Natural killer cell (primary cell): Measurements from ENCODE around the gene TXNRD1. TPM values are rescaled to one million over a fixed set of nuclear protein-coding genes. Genes with fewer than 3 reads are reported as not detected.
"Not testable (repeated sequence)": the region's sequence is repeated elsewhere in the genome, so short reads cannot be mapped to it uniquely, and the experiment has no call there.

Source experiments
- ATAC-seq, 3 donors: fragments of 150-1000 bp in 2 of 3; fragments of 200-7000 bp in 1 of 3; cut with Tn5 transposase; 1 replicate in 1 of 3; 2 replicates in 2 of 3; pipeline ENCODE4 v1.10.0; 2021; ENCODE audit warnings: mild to moderate bottlenecking in 2 of 3, moderate library complexity in 2 of 3
- DNase-seq, 2 donors: peaks; one replicate each; pipeline versions ENCODE4 v3.0.0 to v3.0.0-alpha.2; 2013 to 2021; ENCODE audit warnings: mixed read lengths in 1 of 2
- H3K27ac ChIP-seq: one replicate; pipeline ENCODE4 v1.5.1; 2013; ENCODE audit warnings: mild to moderate bottlenecking, low read length
- H3K27me3 ChIP-seq: one replicate; pipeline ENCODE4 v1.6.1; 2013; ENCODE audit warnings: low read length; ENCODE audit not compliant: control insufficient read depth, insufficient read depth
- H3K36me3 ChIP-seq: one replicate; pipeline ENCODE4 v1.6.1; 2013; ENCODE audit warnings: low read length; ENCODE audit not compliant: control insufficient read depth, insufficient read depth
- H3K4me1 ChIP-seq: one replicate; pipeline ENCODE4 v1.6.1; 2013; ENCODE audit warnings: low read length; ENCODE audit not compliant: control insufficient read depth, insufficient read depth
- H3K4me3 ChIP-seq: one replicate; pipeline ENCODE4 v1.5.1; 2013; ENCODE audit warnings: low read length
- H3K9me3 ChIP-seq: one replicate; pipeline ENCODE4 v1.6.1; 2013; ENCODE audit warnings: low read length; ENCODE audit not compliant: control insufficient read depth, insufficient read depth
- H3K27ac Mint-ChIP-seq, 2 donors: one replicate each; pipeline ENCODE4 v1.8.0; 2022; ENCODE audit warnings: mild to moderate bottlenecking in 2 of 2, mixed read lengths in 2 of 2, moderate library complexity in 1 of 2
- H3K27me3 Mint-ChIP-seq, 2 donors: one replicate each; pipeline ENCODE4 v1.8.0; 2022; ENCODE audit warnings: low read depth in 2 of 2, mixed read lengths in 2 of 2
- H3K36me3 Mint-ChIP-seq: one replicate; pipeline ENCODE4 v1.8.0; 2022; ENCODE audit warnings: mixed read lengths
- H3K4me1 Mint-ChIP-seq, 2 donors: one replicate each; pipeline ENCODE4 v1.8.0; 2022; ENCODE audit warnings: mixed read lengths in 2 of 2
- H3K4me3 Mint-ChIP-seq: one replicate; pipeline ENCODE4 v1.8.0; 2022; ENCODE audit warnings: mild to moderate bottlenecking, moderate library complexity, mixed read lengths
- H3K9me3 Mint-ChIP-seq, 2 donors: one replicate each; pipeline ENCODE4 v1.8.0; 2022; ENCODE audit warnings: mixed read lengths in 2 of 2
- WGBS: methylation state at CpG from one replicate; pipeline ENCODE4 v1.1.7; 2013; ENCODE audit warnings: missing lambda C conversion rate; ENCODE audit not compliant: insufficient coverage; 5-methylcytosine and 5-hydroxymethylcytosine counted together
- intact Hi-C: fragments of 100-400 bp; cut with micrococcal nuclease; formaldehyde crosslinking; loops from one replicate; pipeline ENCODE4 v1.14.2; 2022
- total RNA-seq, 4 donors: library from RNA; stranded (reverse); fragments of 120-200 nt in 1 of 4; gene quantifications; one replicate each; pipeline versions ENCODE4 v1.2.3 to v1.2.4, GENCODE V29; 2013 to 2022
- TF ChIP-seq, protein P1 (sequence below): fragments of 200-600 bp; IDR thresholded peaks from one replicate; pipeline ENCODE4 v1.8.0; 2022; ENCODE audit warnings: antibody characterized with exemption

Gene TXNRD1
- total RNA-seq, 3 donors from 2014 or later (not counting 1 experiment from before 2014, with no cell fraction given): 46.9 to 59.7 (median 47.3) TPM

GRCh38 chr12:104172570-104172947 is 43.0 kb upstream of the TXNRD1 start:
- Histone ChIP-seq H3K27ac (no peak overlapping the region), H3K4me3 (no peak overlapping the region), H3K27me3 (no peaks in the 10 kb centered on the region), H3K4me1 (no peaks in the 10 kb centered on the region), H3K36me3 (no peaks in the 10 kb centered on the region), H3K9me3 (no peaks in the 10 kb centered on the region)
- TF ChIP-seq, protein P1, sequence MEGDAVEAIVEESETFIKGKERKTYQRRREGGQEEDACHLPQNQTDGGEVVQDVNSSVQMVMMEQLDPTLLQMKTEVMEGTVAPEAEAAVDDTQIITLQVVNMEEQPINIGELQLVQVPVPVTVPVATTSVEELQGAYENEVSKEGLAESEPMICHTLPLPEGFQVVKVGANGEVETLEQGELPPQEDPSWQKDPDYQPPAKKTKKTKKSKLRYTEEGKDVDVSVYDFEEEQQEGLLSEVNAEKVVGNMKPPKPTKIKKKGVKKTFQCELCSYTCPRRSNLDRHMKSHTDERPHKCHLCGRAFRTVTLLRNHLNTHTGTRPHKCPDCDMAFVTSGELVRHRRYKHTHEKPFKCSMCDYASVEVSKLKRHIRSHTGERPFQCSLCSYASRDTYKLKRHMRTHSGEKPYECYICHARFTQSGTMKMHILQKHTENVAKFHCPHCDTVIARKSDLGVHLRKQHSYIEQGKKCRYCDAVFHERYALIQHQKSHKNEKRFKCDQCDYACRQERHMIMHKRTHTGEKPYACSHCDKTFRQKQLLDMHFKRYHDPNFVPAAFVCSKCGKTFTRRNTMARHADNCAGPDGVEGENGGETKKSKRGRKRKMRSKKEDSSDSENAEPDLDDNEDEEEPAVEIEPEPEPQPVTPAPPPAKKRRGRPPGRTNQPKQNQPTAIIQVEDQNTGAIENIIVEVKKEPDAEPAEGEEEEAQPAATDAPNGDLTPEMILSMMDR: no peak
- DNase-seq: no peak
- Mint-ChIP-seq H3K36me3 (no peaks in the 10 kb centered on the region), H3K27ac (no peak overlapping the region), H3K4me3 (no peak overlapping the region), H3K4me1 (peaks cover 0 to under 1% of the 10 kb centered on the region in 2 donors), H3K9me3 (no peaks in the 10 kb centered on the region), H3K27me3 (peaks cover 4 to 10% of the 10 kb centered on the region in 2 donors)
- no peak for ATAC-seq
- intact Hi-C loops: no loop called here
- 93% methylated on average over 6 of the region's 6 CpGs for WGBS

GRCh38 chr12:104173804-104174203 is 41.8 kb upstream of the TXNRD1 start:
- H3K27me3 Mint-ChIP-seq: peaks cover 9 to 21% of the 10 kb centered on the region in 2 donors
- H3K9me3 Mint-ChIP-seq, H3K36me3 ChIP-seq, H3K27ac ChIP-seq, H3K4me1 ChIP-seq, H3K27ac Mint-ChIP-seq, H3K27me3 ChIP-seq, H3K4me1 Mint-ChIP-seq, H3K4me3 ChIP-seq, DNase-seq, intact Hi-C loops, ATAC-seq, H3K4me3 Mint-ChIP-seq, H3K36me3 Mint-ChIP-seq, H3K9me3 ChIP-seq: not testable (repeated sequence)
- WGBS: 83% methylated on average over 5 of the region's 5 CpGs

- intact Hi-C loops: no loop called here
- TF ChIP-seq, protein P1: no peak
- no peaks in the 10 kb centered on the region for H3K9me3 ChIP-seq
- H3K36me3 Mint-ChIP-seq: no peaks in the 10 kb centered on the region
- no peak overlapping the region for H3K27ac ChIP-seq
- no peak overlapping the region for H3K4me3 Mint-ChIP-seq
- H3K4me3 ChIP-seq: no peak overlapping the region
- H3K27me3 Mint-ChIP-seq: peaks cover 9 to 34% of the 10 kb centered on the region in 2 donors
- no peaks in the 10 kb centered on the region for H3K27me3 ChIP-seq
- peaks cover 0 to 7% of the 10 kb centered on the region in 2 donors for H3K4me1 Mint-ChIP-seq
- ATAC-seq: no peak
- H3K4me1 ChIP-seq: no peaks in the 10 kb centered on the region
- no peaks in the 10 kb centered on the region for H3K36me3 ChIP-seq
- H3K27ac Mint-ChIP-seq: no peak overlapping the region
- no peaks in the 10 kb centered on the region for H3K9me3 Mint-ChIP-seq
- WGBS: 93% methylated on average over 9 of the region's 10 CpGs
- no peak for DNase-seq
Measured at GRCh38 chr12:104175726-104176247, 39.8 kb upstream of the TXNRD1 start.

- no peak overlapping the region for H3K4me3 Mint-ChIP-seq
- intact Hi-C loops: no loop called here
- no peak overlapping the region for H3K27ac Mint-ChIP-seq
- TF ChIP-seq, protein P1: no peak
- peaks cover 0 to 7% of the 10 kb centered on the region in 2 donors for H3K4me1 Mint-ChIP-seq
- Histone ChIP-seq H3K4me1 (no peaks in the 10 kb centered on the region), H3K27me3 (no peaks in the 10 kb centered on the region), H3K36me3 (no peaks in the 10 kb centered on the region), H3K9me3 (no peaks in the 10 kb centered on the region), H3K4me3 (no peak overlapping the region), H3K27ac (no peak overlapping the region)
- no peak for ATAC-seq
- no peaks in the 10 kb centered on the region for H3K36me3 Mint-ChIP-seq
- H3K9me3 Mint-ChIP-seq: no peaks in the 10 kb centered on the region
- WGBS: 92% methylated on average over 2 of the region's 2 CpGs
- no peak for DNase-seq
- H3K27me3 Mint-ChIP-seq: peaks cover 9 to 34% of the 10 kb centered on the region in 2 donors
Measured at GRCh38 chr12:104177336-104177662, 38.3 kb upstream of the TXNRD1 start.
